ENCODE data around the gene TRERF1.
"Not testable (repeated sequence)": the region's sequence is repeated elsewhere in the genome, so short reads cannot be mapped to it uniquely, and the experiment has no call there.

TRERF1 gene

DNA sequence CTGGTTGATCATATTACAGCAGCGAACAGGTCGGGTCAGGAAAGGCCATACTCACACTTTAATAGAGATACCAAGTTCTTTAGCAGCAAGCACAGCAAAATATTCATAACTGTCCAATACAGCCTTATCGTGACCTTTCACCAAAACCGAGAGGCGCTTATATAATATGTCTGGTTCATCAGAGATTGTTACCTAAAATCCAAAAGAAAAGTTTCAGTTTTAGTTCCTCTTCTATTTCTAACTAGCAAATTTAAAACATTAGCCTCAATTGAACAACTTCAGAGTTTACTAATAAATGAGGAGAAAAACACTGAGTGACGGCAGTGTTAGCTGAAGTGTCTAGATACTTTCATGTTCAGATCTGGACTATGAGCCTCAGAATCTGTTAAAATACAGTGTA is 240.0 kb downstream of the TRERF1 start:
- no peak for FAIRE-seq

DNA sequence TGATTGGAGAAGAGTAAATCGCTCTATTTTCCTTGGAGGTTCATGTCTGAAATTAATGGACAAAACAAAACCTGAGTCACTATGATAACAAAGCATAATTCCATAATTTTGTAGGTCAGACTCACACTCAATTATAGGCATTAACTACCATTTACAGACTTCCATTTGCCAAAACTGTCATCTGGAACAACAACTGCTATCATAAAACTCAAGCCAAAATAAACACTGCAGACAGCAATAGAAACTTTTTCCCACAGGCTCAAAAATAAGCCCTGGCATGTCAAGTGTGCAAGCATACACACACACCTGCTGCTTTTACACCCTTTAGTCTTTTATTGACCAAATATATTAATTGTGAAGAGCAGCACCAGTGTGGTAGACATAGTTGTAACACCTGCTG is 241.2 kb downstream of the TRERF1 start:
- no peak for FAIRE-seq

DNA sequence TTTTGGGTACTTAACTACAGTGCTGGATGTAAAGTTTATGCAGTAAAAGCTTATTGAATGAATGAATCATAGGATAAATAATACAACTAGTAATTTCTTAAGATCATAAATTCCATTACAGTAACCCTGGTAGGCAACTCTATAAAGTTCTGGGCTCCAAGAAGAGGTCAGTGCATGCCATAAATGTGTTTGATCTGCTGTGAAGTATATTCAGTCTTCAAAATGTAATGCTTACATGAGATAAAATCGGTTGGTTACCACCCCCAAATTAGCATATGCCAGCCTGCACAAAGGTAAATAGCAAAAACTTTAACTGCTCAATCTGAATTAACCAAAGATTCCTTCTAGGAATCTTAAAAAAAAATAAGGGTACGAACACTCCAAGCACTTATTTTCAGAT is 244.2 kb downstream of the TRERF1 start:
- not testable (repeated sequence) for FAIRE-seq

GRCh38 chr6:42204768-42205282 is 246.9 kb downstream of the TRERF1 start:
- no peak for FAIRE-seq

GRCh38 chr6:42203183-42203582 is 248.5 kb downstream of the TRERF1 start:
- no peak for FAIRE-seq

- FAIRE-seq: not testable (repeated sequence)
Measured at GRCh38 chr6:42202131-42202915, 249.4 kb downstream of the TRERF1 start.

DNA sequence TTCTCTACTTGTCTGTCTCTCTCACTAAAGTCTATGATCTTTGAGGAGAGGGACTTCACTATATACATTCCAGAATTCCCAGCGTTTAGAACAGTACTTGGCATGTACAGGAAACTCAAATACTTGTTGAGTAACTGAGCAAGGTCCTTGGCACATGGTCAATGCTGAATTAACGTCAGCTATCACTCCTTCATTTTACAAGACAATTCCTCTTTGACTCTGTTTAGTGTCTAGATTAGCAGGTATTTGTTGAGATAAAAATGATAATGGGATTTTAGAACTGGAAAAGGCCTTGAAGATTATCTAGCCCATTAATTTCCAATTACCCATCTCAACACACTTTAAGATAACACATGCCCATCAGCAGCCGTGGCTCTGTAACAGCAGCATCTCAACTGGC is 250.3 kb downstream of the TRERF1 start:
- no peak for FAIRE-seq

DNA sequence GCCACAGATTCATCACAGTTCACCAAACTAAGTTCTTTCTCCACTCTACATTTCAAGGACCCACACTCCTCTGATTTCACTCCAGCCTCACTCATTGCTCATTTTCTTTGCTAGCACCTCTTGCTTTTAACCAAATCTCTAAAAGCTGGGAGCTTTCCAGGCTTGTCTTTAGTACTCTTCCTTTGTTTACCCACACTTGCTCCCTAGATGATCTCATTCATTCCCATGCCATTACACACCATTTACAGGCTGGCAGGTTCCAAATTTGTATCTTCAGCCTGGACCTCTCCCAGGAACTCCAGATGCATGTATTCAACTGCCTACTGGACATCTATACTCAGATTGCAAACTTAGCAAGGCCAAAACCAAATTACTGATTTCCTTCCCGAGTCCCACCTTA is 251.7 kb downstream of the TRERF1 start:
- FAIRE-seq: no peak

- no peak for FAIRE-seq
Measured at GRCh38 chr6:42199106-42199981, 252.4 kb downstream of the TRERF1 start.

- no peak for FAIRE-seq
Measured at GRCh38 chr6:42197555-42198362, 254.0 kb downstream of the TRERF1 start.

GRCh38 chr6:42195415-42195814 is 256.3 kb downstream of the TRERF1 start:
- no peak for FAIRE-seq

DNA sequence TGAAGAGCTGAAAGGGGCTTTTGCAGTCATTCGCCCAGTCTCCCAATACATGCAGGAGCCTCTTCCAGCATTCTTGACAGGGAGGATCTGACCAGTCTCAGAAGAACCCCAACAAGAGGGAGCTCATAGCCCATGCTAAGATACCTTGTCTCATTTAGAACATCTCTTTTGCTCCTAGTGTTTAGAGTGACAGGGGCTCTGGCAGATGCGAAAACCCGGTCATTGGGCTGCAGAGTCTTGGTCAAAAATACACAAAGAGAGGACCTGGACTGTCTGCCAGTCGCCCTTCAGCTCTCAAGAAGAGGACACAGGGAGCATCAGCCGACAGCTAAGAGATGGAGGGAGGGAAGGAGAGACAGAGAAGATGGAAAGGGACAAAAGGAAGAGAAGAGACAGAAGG is 257.7 kb downstream of the TRERF1 start:
- FAIRE-seq: no peak

DNA sequence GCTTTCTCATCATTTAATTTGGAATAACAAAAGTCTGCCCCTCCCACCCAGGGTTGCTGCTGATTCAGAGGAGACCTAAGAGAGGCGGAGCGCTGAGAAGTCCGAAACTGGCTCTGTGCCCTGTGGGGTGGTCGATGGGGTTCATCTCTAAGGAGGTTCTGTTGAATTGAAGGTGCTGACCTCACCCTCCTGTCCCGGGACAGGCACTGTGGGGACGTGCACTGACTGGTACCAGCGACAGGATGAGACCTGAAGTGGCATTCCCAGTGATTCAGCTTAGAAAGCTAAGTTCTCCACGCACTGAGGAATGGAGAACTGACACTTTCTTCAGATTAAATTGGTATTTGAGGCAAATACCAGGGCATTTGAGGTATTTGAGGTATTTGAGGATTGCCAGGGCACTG is 258.2 kb downstream of the TRERF1 start:
- no peak for FAIRE-seq

DNA sequence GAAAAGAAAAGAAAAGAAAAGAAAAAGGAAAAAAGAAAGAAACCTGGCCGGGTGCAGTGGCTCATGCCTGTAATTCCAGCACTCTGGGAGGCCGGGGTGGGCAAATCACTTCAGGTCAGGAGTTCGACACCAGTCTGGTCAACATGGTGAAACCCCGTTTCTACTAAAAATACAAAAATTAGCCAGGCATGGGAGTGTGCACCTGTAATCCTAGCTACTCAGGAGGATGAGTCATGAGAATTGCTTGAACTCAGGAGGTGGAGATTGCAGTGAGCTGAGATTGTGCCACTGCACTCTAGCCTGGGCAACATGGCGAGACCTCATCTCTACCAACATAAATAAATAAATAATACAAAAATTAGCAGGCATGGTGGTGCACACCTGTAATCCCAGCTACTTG is 259.3 kb downstream of the TRERF1 start:
- FAIRE-seq: not testable (repeated sequence)

DNA sequence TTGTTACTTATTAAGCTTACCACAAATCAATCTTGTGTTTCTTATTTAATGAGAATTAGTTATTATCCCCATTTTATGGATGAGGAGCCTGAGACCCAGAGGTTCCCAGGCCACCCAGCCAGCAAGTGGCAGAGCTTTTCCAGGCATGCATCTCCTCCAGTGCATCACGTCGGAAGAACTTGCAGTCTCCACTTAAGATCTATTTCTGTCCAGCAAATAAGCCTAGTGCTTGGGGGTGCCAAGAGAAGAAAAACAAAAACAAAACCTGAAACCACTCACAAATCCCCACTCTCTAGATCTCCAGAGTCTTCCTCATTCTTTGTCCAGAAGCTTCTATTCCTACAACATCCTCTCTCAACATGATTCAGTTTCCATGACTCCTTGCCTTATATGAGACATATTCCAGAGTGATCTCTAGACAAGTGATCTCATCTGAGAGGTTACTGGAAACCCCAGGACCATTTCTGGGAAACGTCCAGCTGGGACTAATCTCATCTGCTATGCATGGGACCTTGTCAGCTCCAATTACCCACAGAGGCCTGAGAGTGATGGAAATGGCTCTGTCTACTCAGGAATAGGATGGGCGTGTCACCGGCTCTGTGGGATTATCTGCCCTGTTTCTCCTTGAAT is 261.1 kb downstream of the TRERF1 start:
- FAIRE-seq: no peak

GRCh38 chr6:42188406-42188805 is 263.3 kb downstream of the TRERF1 start:
- no peak for FAIRE-seq

GRCh38 chr6:42185597-42185996 is 266.1 kb downstream of the TRERF1 start:
- FAIRE-seq: no peak

GRCh38 chr6:42184475-42184874 is 267.3 kb downstream of the TRERF1 start:
- no peak for FAIRE-seq

- FAIRE-seq: no peak
Measured at GRCh38 chr6:42182101-42182500, 269.6 kb downstream of the TRERF1 start.

DNA sequence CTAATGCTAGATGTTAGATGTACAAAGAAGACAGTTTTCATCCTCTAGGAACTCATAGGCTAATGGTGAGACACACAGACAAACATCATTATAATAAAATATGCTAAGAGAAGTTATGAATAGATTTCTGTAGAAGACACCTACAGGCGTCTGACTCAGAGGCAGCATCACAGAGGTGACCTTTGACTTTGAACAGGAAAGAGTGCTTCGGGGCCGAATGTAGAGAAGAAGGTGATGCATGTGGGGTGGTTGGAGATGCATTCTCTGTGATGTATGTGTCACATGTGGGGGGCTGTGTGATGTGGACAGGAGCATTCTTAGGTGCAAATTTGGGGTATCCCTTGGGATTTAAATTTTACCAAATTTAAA is 271.8 kb downstream of the TRERF1 start:
- FAIRE-seq: no peak

GRCh38 chr6:42179261-42179944 is 272.3 kb downstream of the TRERF1 start:
- no peak for FAIRE-seq

All from islet of Langerhans (tissue), 1 donor.